Calu3 (cell line): ENCODE results near the gene GRIFIN. TPM values are rescaled to one million over a fixed set of nuclear protein-coding genes. Genes with fewer than 3 reads are reported as not detected.

Source experiments
- BruUV-seq: library from RNA; stranded (reverse); fragments of 400-500 nt; replicated peaks from 2 replicates; lab custom pipeline; 2021; lab: Mats Ljungman, UMichigan
- CTCF ChIA-PET: fragments of 300-600 bp; sonication (Branson Sonifier 250); formaldehyde crosslinking; loops from one replicate; lab custom pipeline; 2022; ENCODE audit warnings: antibody characterized with exemption; lab: Charles Lee
- DNase-seq: peaks from one replicate; pipeline ENCODE4 v3.0.0; 2022
- H3K27ac Mint-ChIP-seq: one replicate; pipeline ENCODE4 v1.8.0; 2022; ENCODE audit warnings: mixed read lengths; ENCODE audit not compliant: unreplicated experiment
- H3K27me3 Mint-ChIP-seq: one replicate; pipeline ENCODE4 v1.8.0; 2022; ENCODE audit warnings: mixed read lengths; ENCODE audit not compliant: unreplicated experiment
- H3K36me3 Mint-ChIP-seq: one replicate; pipeline ENCODE4 v1.8.0; 2022; ENCODE audit warnings: mild to moderate bottlenecking, moderate library complexity, mixed read lengths; ENCODE audit not compliant: insufficient read depth, unreplicated experiment
- H3K4me1 Mint-ChIP-seq: one replicate; pipeline ENCODE4 v1.8.0; 2022; ENCODE audit warnings: mild to moderate bottlenecking, low read depth, mixed read lengths; ENCODE audit not compliant: unreplicated experiment
- H3K4me3 Mint-ChIP-seq: one replicate; pipeline ENCODE4 v1.8.0; 2022; ENCODE audit warnings: mild to moderate bottlenecking, low read depth, moderate library complexity, mixed read lengths; ENCODE audit not compliant: unreplicated experiment
- H3K9me3 Mint-ChIP-seq: one replicate; pipeline ENCODE4 v1.8.0; 2022; ENCODE audit warnings: low read depth, mixed read lengths; ENCODE audit not compliant: unreplicated experiment
- CTCF ChIP-seq: fragments of 200-600 bp; IDR thresholded peaks from one replicate; pipeline ENCODE4 v1.8.0; 2022; ENCODE audit warnings: antibody characterized with exemption; ENCODE audit not compliant: unreplicated experiment
- intact Hi-C: fragments of 100-400 bp; cut with micrococcal nuclease; formaldehyde crosslinking; loops from one replicate; pipeline ENCODE4 v1.10.0; 2022; ENCODE audit not compliant: unreplicated experiment
- total RNA-seq: library from RNA; stranded (reverse); gene quantifications from 2 replicates; pipeline ENCODE4 v1.2.3, GENCODE V29; 2022

GRIFIN gene
- total RNA-seq, 1 experiment from 2014 or later, result not detected

- Mint-ChIP-seq H3K27me3 (peaks cover 16% of the 10 kb centered on the region), H3K9me3 (no peaks in the 10 kb centered on the region), H3K4me1 (peaks cover 14% of the 10 kb centered on the region), H3K4me3 (no peak overlapping the region), H3K27ac (no peak overlapping the region), H3K36me3 (peaks cover 6% of the 10 kb centered on the region)
- intact Hi-C loops, result no loop called here
- no peak for TF ChIP-seq CTCF
- DNase-seq, result no peak
- CTCF ChIA-PET, result no interaction called here
- BruUV-seq, result no TSS peak
Measured at GRCh38 chr7:2504889-2505375, 28.7 kb upstream of the GRIFIN start.

- H3K36me3 Mint-ChIP-seq, result peaks cover 6% of the 10 kb centered on the region
- TF ChIP-seq CTCF, result no peak
- no peak overlapping the region for H3K27ac Mint-ChIP-seq
- peaks cover 22% of the 10 kb centered on the region for H3K27me3 Mint-ChIP-seq
- BruUV-seq, result no TSS peak
- intact Hi-C loops, result no loop called here
- CTCF ChIA-PET, result no interaction called here
- no peak for DNase-seq
- no peaks in the 10 kb centered on the region for H3K9me3 Mint-ChIP-seq
- no peak overlapping the region for H3K4me3 Mint-ChIP-seq
- H3K4me1 Mint-ChIP-seq, result peaks cover 12% of the 10 kb centered on the region
Measured at GRCh38 chr7:2504128-2504888, 28.1 kb upstream of the GRIFIN start.

GRCh38 chr7:2503056-2503941 lies 27.1 kb upstream of the GRIFIN start:
- Mint-ChIP-seq H3K36me3 (peaks cover 9% of the 10 kb centered on the region), H3K27me3 (peaks cover 32% of the 10 kb centered on the region), H3K9me3 (no peaks in the 10 kb centered on the region), H3K27ac (no peak overlapping the region), H3K4me3 (no peak overlapping the region), H3K4me1 (peaks cover 2% of the 10 kb centered on the region)
- no peak for DNase-seq
- TF ChIP-seq CTCF, result no peak
- CTCF ChIA-PET, result no interaction called here
- intact Hi-C loops, result no loop called here
- no TSS peak for BruUV-seq

- no peak for TF ChIP-seq CTCF
- H3K27ac Mint-ChIP-seq, result no peak overlapping the region
- H3K36me3 Mint-ChIP-seq, result peaks cover 8% of the 10 kb centered on the region
- no peaks in the 10 kb centered on the region for H3K9me3 Mint-ChIP-seq
- H3K4me3 Mint-ChIP-seq, result no peak overlapping the region
- H3K27me3 Mint-ChIP-seq, result peaks cover 39% of the 10 kb centered on the region
- DNase-seq, result no peak
- no TSS peak for BruUV-seq
- CTCF ChIA-PET, result interaction anchor here (0.7 kb wide), 1 partner anchor 563 kb away, joined by 4 read pairs; no protein-coding TSS in a partner anchor
- intact Hi-C loops, result no loop called here
- H3K4me1 Mint-ChIP-seq, result no peaks in the 10 kb centered on the region
Measured at GRCh38 chr7:2502647-2502966, 26.4 kb upstream of the GRIFIN start.
